ENCODE data around the gene GALNT17.

GALNT17 gene

GRCh38 chr7:71566376-71566775 lies 434.4 kb downstream of the GALNT17 start:
- TF ChIP-seq FOXA1 (IDR thresholded peaks at IDR 0.05) = no peak
- no peak for TF ChIP-seq ELF4 (IDR thresholded peaks at IDR 0.05)
- no peak for TF ChIP-seq NFRKB (IDR thresholded peaks at IDR 0.05)
- no peak for TF ChIP-seq L3MBTL2 (conservative IDR thresholded peaks at IDR 0.05)
- no peak for TF ChIP-seq TARDBP (IDR thresholded peaks at IDR 0.05)
- no peak for TF ChIP-seq SP1 (IDR thresholded peaks at IDR 0.05)
- no peak for TF ChIP-seq LEF1 (IDR thresholded peaks at IDR 0.05; ENCODE audit: borderline replicate concordance)
- no peak for TF ChIP-seq ARNT (IDR thresholded peaks at IDR 0.05)
- TF ChIP-seq PKNOX1 (IDR thresholded peaks at IDR 0.05) = no peak
- TF ChIP-seq FOXM1 (IDR thresholded peaks at IDR 0.05; ENCODE audit: borderline replicate concordance) = no peak
- TF ChIP-seq CTBP1 (IDR thresholded peaks at IDR 0.05; ENCODE audit: borderline replicate concordance) = no peak
- ChIA-PET POLR2A (no interaction called here), CTCF (no interaction called here)
- no peak for DNase-seq (ENCODE audit: extremely low spot score)

- ChIA-PET CTCF (no interaction called here), POLR2A (no interaction called here)
- DNase-seq (ENCODE audit: extremely low spot score) = no peak
- no peak for TF ChIP-seq CTBP1 (IDR thresholded peaks at IDR 0.05; ENCODE audit: borderline replicate concordance)
- TF ChIP-seq ARNT (IDR thresholded peaks at IDR 0.05) = no peak
- TF ChIP-seq BHLHE40 (IDR thresholded peaks at IDR 0.05; ENCODE audit: borderline replicate concordance) = no peak
- TF ChIP-seq ZNF384 (IDR thresholded peaks at IDR 0.05) = no peak
- TF ChIP-seq FOXK2 (IDR thresholded peaks at IDR 0.05) = no peak
- TF ChIP-seq HDGF (IDR thresholded peaks at IDR 0.05; ENCODE audit: borderline replicate concordance) = no peak
- no peak for TF ChIP-seq L3MBTL2 (conservative IDR thresholded peaks at IDR 0.05)
- TF ChIP-seq SP1 (IDR thresholded peaks at IDR 0.05) = no peak
- no peak for TF ChIP-seq ELF4 (IDR thresholded peaks at IDR 0.05)
- no peak for TF ChIP-seq SUZ12 (IDR thresholded peaks at IDR 0.05)
- TF ChIP-seq TARDBP (IDR thresholded peaks at IDR 0.05) = no peak
- TF ChIP-seq PKNOX1 (IDR thresholded peaks at IDR 0.05) = no peak
- no peak for TF ChIP-seq NFRKB (IDR thresholded peaks at IDR 0.05)
- no peak for TF ChIP-seq FOXA1 (IDR thresholded peaks at IDR 0.05)
- TF ChIP-seq FOXM1 (IDR thresholded peaks at IDR 0.05; ENCODE audit: borderline replicate concordance) = no peak
- TF ChIP-seq LEF1 (IDR thresholded peaks at IDR 0.05; ENCODE audit: borderline replicate concordance) = no peak
These were observed 435.0 kb downstream of the GALNT17 start for GRCh38 chr7:71566991-71567390.

GRCh38 chr7:71574153-71574860 lies 442.4 kb downstream of the GALNT17 start:
- TF ChIP-seq SUZ12 (IDR thresholded peaks at IDR 0.05) (no peak), LEF1 (IDR thresholded peaks at IDR 0.05; ENCODE audit: borderline replicate concordance) (no peak), HDGF (IDR thresholded peaks at IDR 0.05; ENCODE audit: borderline replicate concordance) (no peak), ARNT (IDR thresholded peaks at IDR 0.05) (no peak), PKNOX1 (IDR thresholded peaks at IDR 0.05) (no peak), L3MBTL2 (conservative IDR thresholded peaks at IDR 0.05) (no peak), NFRKB (IDR thresholded peaks at IDR 0.05) (no peak), TARDBP (IDR thresholded peaks at IDR 0.05) (no peak), ELF4 (IDR thresholded peaks at IDR 0.05) (no peak), FOXK2 (IDR thresholded peaks at IDR 0.05) (no peak), CTBP1 (IDR thresholded peaks at IDR 0.05; ENCODE audit: borderline replicate concordance) (no peak), BHLHE40 (IDR thresholded peaks at IDR 0.05; ENCODE audit: borderline replicate concordance) (no peak), FOXA1 (IDR thresholded peaks at IDR 0.05) (no peak)
- ChIA-PET POLR2A (no interaction called here), CTCF (no interaction called here)
- no peak for DNase-seq (ENCODE audit: extremely low spot score)

- POLR2A ChIA-PET = no interaction called here
- no peak for TF ChIP-seq ELF4 (IDR thresholded peaks at IDR 0.05)
- TF ChIP-seq SUZ12 (IDR thresholded peaks at IDR 0.05) = no peak
- TF ChIP-seq FOXA1 (IDR thresholded peaks at IDR 0.05) = no peak
- TF ChIP-seq BHLHE40 (IDR thresholded peaks at IDR 0.05; ENCODE audit: borderline replicate concordance) = no peak
- TF ChIP-seq CTBP1 (IDR thresholded peaks at IDR 0.05; ENCODE audit: borderline replicate concordance) = no peak
- no peak for TF ChIP-seq SP1 (IDR thresholded peaks at IDR 0.05)
- TF ChIP-seq FOXK2 (IDR thresholded peaks at IDR 0.05) = no peak
- no peak for TF ChIP-seq HDGF (IDR thresholded peaks at IDR 0.05; ENCODE audit: borderline replicate concordance)
- no peak for TF ChIP-seq NFRKB (IDR thresholded peaks at IDR 0.05)
- TF ChIP-seq L3MBTL2 (conservative IDR thresholded peaks at IDR 0.05) = no peak
- no peak for TF ChIP-seq TARDBP (IDR thresholded peaks at IDR 0.05)
- no peak for TF ChIP-seq ZNF384 (IDR thresholded peaks at IDR 0.05)
- no peak for TF ChIP-seq LEF1 (IDR thresholded peaks at IDR 0.05; ENCODE audit: borderline replicate concordance)
- TF ChIP-seq PKNOX1 (IDR thresholded peaks at IDR 0.05) = no peak
- CTCF ChIA-PET = no interaction called here
- no peak for DNase-seq (ENCODE audit: extremely low spot score)
These were observed 448.1 kb downstream of the GALNT17 start for GRCh38 chr7:71580027-71580426.

- TF ChIP-seq L3MBTL2 (conservative IDR thresholded peaks at IDR 0.05) (no peak), FOXA1 (IDR thresholded peaks at IDR 0.05) (no peak), ARNT (IDR thresholded peaks at IDR 0.05) (no peak), HDGF (IDR thresholded peaks at IDR 0.05; ENCODE audit: borderline replicate concordance) (no peak), TARDBP (IDR thresholded peaks at IDR 0.05) (no peak), NFRKB (IDR thresholded peaks at IDR 0.05) (no peak), ELF4 (IDR thresholded peaks at IDR 0.05) (no peak), ZNF384 (IDR thresholded peaks at IDR 0.05) (no peak), LEF1 (IDR thresholded peaks at IDR 0.05; ENCODE audit: borderline replicate concordance) (no peak), SUZ12 (IDR thresholded peaks at IDR 0.05) (no peak)
- no peak for DNase-seq (ENCODE audit: extremely low spot score)
- CTCF ChIA-PET = no interaction called here
- POLR2A ChIA-PET = no interaction called here
These were observed 452.3 kb downstream of the GALNT17 start for GRCh38 chr7:71584256-71584655.
